GM19395 (cell line): ENCODE results near the gene AFAP1L1.
"Not testable (repeated sequence)": the region's sequence is repeated elsewhere in the genome, so short reads cannot be mapped to it uniquely, and the experiment has no call there.

Experiments used
- ATAC-seq: cut with Tn5 transposase; IDR thresholded peaks from one replicate; pipeline ENCODE4 v1.9.1; 2021; ENCODE audit warnings: mild to moderate bottlenecking, moderate library complexity; ENCODE audit not compliant: unreplicated experiment

The AFAP1L1 gene

DNA sequence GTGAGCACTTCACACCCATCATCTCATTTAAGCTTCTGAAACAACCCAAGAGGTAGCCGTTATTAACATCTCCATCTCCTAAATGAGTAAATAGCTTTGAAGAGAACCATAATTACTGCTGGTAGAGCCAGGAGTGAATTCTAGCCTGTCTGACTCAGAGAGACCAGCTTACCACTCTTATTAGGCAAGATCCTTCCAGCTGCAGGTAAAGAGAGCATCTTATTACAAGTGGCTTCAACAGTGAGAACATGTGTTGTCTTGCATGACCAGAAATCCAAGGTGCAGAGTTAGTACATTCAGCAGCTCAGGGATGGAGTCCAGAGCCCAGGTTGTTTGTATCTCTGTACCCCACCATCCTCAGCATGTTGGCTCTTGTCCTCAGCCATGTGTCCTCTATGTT, 10.9 kb upstream of the AFAP1L1 start:
- ATAC-seq, result no peak

DNA sequence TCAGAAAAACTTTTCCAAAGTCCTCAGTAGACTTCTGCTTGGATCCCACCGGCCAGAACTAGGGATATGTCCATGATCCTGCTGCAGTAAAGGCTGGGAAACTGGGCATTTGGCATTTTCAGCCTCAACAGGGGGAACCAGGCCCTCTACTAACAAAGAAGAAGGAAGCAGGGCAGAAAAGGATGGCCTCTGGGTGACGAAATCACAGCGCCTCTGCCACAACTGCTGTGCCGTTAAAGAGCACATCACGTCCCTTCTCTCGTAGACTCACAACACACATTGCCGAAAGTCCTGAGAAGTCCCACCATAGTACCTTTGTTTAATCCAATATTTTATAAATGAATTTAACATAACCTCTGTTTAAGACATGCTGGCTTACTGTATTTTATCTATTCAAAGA, 10.4 kb upstream of the AFAP1L1 start:
- no peak for ATAC-seq

DNA sequence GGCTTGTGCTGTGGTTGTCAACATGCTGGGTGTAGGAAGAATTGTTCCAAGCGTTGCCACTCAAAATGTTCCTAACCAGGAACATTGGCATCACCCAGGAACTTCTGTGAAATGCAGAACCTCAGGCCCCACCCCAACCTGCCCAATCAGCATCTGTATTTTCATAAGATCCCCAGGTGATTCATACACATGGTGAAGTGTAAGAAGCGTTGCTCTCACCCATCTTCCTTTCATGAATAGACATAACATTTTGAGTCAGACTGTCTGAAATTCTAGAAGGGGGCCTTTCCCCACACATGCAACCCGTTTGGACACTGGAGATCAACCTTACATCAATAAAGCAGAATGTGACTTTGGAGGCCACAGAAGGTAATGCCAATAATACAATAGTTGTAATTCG, 9.3 kb upstream of the AFAP1L1 start:
- no peak for ATAC-seq

DNA sequence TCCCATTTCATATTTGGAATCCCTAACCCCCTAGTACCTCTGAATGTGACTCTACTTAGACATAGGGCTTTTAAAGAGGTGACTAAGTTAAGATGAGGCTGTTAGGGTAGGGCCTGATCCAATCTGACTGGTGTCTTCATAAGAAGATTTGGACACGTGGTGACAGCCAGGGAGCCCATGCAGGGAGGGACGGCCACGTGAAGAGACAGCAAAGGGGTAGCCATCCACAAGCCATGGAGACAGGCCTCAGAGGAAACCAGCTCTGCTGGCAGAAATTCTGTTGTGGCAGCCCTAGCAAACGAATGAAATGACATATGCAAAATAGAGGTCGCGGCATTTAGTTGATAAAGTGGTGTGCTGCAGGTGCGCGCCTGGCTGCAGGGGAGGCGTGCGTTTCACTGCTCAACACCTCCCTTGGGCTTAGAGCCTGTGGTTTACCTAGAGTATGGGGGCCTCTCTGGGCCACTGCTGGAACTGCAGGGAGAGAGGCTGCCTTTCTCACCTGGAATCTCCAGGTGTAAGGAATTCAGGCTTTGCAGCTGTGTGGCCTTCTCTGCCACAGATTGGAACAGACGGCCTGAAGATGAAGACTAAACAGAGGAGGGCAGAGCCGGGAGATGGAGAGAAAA, 7.1 kb upstream of the AFAP1L1 start:
- peak; percentile 85 for ATAC-seq

DNA sequence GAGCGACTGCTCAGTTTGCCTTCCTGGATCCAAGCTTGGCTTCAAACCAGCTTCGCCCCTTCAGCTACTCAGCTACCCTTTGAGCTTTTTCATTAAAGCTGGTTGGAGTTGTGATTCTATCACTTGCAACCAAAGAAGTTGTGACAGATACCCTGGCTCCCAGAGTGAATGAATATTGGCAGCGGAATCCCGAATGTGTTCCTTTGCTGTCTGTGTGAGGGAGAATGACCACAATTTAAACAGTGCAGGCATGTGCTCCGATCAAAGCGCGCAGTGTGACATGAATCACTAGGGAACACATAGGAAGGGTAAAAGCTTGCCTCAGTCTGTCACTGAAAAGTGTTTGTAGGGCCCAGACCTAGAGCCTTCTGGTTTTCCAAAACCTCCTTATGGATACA, 6.6 kb upstream of the AFAP1L1 start:
- no peak for ATAC-seq

DNA sequence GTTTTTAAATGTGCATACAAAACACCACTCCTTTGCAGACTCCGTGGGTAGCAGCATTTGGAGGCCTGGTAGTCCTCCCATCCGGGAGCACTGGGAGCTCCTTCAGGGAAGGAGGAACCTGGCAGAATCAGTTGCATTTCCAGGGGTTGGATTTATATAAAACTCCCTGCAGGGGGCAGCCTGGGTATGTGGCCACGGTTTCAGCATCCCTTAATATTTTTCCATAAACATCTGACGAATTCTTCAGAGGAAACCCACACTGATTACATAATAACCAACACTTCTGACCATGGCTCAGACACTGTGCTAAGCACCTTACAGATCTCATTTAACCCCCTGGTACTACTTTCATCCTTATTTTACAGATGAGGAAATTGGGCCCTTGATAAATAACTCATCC, 6.1 kb upstream of the AFAP1L1 start:
- ATAC-seq, result no peak

DNA sequence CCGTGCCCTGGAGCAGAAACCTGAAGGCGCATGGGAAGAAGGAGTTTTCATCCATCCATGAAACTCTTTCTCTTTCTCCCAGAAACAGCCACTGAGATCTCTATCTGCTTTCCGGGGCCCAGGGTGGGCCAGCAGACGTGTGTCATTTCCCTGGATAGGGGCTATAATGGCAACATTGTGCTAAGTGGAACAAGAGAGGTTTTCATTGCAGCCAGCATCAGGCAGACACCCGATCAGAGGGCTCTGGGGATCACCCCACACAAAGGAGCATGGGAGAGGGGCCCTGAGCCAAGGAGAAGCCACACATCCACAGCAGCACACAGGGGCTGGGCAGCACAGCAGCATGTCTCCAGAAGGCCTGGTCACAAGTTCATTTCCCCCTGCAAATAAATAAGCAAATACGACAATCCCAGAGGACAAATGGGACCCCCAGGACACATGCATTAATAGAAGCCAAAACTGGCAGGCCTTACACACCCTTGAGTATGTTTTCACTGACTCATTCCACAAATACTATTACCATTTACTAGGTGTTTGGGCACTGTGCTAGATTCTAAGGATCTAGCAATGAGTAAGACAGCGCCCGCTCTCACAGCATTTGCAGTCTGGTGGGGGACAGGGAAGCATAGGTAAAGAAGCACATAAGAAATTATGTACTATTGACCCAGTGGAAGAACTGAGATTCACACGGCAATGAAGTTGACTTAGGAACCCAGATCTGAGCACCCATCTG, 4.3 kb upstream of the AFAP1L1 start:
- ATAC-seq, result no peak

DNA sequence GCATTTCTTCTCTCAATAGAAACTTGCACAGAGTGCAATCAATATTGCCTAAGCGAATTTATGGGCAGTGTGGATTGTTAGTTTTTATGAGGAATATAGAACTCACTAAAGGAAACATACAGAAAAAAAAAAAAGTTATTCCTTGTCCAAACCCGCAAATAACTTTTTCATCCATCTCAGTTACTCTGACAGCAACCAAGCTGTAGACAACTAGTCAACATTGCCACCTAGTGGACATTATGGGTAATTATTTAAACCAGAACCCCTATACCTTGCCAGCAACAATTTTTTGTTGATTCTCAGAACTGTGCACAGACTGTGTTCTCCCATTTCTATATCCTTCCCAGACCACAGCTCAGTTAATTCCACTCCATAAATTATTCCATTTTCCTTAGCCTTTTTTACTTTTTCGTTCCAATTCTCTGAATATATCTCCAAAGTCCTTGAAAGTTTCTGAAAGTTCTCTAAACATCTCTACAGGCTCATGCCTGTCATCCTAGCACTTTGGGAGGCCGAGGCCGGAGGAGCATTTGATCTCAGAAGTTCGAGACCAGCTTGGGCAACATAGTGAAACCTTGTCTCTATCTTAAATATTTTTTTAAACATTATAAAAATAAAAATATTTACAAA, 2.6 kb upstream of the AFAP1L1 start:
- peak; percentile 50 for ATAC-seq

DNA sequence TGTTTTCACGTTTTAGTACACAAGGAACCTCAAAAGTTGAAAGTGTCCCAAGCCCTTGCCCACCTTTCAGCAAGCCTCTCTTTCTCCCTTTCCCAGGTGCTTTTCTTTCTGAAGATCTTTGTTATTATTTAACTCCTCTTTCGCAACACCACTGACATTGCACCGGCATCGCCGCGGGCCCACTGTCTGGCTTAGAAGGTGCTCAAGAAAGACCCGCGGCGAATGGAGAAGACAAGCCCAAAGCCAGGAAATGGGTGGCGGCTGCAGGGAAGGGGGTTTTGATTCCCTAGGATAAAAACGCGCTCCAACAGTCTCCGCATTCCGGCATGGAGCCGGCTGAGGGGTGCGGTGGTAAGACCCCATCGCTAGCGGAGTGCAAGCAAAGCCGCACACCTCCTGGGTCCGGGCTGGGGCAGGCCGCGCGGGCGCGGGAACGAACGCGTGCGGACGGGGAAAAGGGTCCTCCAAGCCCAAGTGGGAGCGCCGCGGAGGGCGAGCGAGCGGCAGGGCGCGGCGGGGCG, 404 bp upstream of the AFAP1L1 start:
- no peak for ATAC-seq

DNA sequence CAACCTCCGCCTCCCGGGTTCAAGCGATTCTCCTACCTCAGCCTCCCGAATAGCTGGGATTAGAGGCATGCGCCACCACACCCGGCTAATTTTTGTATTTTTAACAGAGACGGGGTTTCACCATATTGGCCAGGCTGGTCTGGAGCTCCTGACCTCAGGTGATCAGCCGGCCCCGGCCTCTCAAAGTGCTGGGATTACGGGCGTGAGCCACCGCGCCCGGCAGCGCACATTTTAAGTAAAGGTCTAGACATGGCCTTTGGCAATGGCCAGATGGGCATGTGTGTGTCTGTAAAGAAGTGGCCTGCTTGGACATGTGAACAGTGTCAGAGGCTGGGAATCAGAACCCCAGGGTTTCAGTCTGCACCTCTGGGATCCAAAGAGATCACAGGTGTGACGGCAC, 1.1 kb downstream of the AFAP1L1 start:
- ATAC-seq, result not testable (repeated sequence)

DNA sequence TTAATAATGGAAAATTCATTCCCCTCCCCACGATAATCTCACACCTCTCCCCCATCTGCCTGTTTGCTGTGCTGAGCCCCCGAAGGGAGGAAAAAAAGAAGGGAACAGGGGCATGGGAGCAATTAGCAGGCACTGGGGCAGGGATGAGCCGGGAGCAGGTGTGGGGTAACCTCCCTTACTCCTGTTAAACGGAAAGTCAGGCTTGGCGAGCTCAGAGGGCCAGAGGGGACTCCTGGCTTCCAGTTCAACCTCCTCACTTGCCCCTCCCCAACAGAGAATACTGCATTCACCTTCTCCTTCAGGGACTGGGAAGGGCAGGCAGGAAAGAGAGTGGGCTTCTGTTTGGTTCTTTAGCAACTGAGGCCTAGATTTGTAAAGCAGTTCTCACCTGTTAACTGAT, 1.6 kb downstream of the AFAP1L1 start:
- no peak for ATAC-seq

DNA sequence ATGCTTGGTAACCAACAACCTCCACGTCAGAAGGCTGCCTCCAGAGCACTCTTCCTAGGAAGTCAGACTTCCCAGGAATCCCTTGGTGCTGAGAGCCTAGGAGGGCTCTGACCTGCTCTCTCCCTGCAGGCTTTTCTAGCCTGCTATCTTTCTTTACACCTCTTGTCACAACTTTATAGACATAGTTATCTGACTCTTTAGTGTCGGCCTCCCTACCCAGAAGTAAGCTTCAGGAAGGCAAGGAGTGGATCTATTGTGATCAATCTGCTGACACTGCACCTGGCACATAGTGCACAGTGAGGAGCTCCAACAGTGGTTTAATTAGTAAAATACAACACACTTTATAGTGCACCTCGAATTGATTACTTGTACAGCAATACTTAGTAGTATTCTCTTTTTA, 2.3 kb downstream of the AFAP1L1 start:
- ATAC-seq, result no peak

DNA sequence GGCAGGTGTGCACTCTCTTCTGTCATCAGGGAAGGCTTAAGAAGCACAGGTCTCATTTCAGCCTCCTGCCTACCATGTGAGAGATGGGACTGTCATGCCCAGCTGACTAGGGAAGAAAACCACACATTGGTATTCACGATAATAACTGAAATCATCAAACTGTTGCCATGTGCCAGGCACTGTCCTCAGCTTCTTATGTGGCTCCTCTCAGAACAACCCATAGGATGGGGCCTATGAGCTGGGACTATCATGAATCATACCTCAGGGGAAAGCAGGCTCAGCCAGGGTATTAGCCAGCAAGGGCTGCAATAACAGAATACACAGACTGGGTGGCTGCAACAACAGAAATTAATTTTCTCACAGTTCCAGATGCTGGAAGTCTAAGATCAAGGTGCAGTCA, 3.3 kb downstream of the AFAP1L1 start:
- no peak for ATAC-seq

DNA sequence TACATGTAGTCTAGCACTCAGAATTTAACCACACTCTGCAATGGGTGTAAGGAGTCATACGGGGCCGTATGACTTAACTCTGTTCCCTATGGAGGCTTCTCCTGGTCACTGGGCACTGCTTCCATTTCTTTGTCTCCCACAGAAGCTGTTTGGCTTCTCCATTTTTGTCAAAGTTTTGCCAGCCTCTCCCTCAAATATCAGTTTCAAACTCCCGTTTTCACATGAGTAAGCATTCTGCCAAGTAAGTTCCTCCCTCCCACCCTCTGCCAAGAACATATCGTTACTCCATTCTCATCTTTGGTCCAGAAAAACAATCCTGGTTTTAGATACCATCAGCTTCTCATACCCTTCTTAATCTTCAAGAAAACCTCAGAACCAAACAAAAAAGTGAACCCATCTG, 6.1 kb downstream of the AFAP1L1 start:
- no peak for ATAC-seq

DNA sequence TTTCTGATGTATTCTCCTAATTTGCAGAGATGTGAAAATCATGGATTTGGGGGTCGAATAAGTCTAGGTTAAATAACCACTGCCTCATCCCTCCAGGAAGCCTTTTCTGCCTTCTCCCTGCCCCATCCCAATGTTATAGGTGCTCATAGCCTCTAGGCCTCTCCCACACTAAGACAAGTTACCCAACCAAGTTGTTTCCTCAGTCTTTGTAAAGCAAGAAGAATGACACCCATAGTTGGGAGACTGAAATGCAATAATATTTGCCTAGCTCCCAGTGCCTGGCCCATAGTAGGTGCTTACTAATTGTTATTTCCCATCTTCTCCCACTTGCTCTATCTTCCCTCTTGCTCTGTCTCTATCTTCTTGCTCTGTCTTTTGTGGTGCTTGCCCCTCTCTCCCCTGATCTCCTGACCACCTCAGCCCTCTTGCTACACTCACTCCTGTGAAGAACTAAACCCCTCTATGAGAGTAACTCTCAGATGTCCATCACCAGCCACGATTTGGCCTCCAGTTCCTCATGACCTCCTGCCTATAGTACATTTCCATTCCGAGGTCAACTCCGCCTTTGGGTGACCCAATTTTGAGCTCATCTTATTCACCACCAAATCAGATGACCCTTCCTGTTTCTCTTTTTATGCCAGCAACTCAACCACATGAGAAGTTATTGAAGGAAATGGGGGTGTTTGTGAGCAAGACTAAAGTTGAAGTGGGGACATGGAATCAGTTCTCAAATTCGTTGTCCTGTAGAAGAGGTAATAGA, 7.0 kb downstream of the AFAP1L1 start:
- no peak for ATAC-seq

DNA sequence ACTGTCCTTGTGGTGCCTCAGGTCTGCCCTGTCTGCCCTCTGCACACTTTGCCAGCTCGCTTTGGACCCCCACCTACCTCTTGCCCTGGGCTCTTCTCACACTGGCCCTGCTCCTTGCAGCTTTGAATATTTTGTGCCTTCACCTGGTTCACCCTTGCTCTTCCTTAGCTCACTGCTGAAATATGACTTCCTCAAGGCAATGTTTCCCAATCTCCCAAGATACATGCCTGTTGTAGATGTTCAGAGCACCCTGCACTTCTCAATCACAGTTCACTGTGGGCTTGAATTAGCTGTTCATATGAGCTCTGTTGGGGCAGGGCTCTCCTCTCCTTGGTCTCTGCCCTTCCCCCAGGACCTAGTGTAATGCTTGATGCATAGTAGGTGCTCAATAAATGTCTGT, 8.0 kb downstream of the AFAP1L1 start:
- ATAC-seq, result no peak

DNA sequence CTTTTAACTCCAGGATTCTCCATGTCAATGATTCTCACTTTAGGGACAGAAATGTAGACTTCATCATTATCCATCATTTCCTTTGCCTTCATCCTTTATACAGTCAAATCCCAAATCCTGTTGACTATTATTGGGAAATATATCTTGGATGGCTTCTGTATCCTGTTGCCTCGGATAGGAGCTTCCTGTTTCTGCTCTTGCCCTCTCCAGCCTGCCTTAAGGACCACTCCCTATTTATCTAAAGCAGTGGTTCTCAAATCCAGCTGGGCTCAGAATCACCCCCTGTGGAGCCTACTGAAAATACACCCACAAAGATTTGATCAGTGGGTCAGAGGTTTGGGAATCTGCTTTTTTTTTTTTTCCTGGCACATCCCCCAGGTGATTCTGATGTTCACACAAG, 8.5 kb downstream of the AFAP1L1 start:
- ATAC-seq, result no peak

DNA sequence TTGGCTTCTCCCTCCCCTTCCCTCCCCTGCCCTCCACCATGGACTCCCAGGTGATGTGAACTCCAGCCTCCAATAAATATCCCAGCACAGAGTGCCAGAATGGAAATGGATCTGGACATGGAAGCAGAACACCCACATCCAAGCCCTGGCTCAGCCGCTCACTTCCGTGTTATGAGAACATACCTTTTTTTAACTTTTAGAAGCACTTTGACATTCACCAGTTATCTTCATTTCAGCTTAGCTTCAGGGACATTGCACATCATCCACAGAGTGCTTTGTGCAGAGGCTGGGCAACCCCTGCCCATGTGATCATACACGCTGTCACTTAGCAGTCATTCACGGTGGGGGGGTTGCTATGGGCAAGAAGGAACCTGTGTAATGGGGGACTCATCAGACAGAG, 9.1 kb downstream of the AFAP1L1 start:
- ATAC-seq, result no peak

DNA sequence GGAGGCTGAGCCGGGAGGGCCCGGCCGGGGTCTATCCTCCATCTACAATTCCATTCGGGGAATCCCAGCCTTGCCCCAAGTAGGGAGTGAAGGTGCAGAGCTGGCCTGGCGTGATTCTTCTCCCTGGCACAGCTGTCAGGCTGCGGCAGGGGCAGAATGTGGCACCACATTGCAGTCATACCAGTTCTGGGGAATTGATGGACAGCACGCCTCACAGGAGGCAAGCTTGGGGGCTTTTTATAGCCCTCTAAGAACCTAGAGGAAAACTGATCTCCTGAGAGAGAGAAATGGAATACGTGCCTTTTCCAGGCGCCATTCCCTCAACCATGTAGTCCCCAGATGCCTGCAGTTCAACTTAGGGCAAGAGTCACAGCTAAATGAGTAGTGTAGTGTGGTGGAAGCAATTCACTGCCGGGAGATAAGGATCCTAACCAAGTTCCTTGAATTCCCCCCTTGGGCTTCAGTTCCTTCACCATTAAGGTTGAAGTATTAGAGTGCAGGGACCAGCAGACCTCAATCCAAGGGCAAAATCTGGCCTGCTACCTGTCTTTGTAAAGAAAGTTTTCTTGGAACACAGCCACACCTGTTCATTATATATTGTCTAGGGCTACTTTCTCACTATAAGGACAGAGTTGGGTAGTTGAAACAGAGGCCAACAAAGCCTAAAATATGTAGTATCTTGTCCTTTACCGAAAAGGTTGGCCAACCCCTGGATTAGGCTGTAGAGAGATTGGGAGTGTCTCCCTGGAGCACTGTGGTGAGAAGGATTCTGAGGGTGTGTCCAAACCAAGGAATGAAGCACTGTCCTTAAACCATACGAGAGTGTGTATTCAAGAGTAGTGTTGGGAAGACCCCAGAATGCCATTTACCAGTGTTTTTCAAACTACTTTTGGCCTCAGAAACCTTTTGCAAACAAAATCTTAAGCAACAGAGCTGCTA, 10.6 kb downstream of the AFAP1L1 start:
- no peak for ATAC-seq

DNA sequence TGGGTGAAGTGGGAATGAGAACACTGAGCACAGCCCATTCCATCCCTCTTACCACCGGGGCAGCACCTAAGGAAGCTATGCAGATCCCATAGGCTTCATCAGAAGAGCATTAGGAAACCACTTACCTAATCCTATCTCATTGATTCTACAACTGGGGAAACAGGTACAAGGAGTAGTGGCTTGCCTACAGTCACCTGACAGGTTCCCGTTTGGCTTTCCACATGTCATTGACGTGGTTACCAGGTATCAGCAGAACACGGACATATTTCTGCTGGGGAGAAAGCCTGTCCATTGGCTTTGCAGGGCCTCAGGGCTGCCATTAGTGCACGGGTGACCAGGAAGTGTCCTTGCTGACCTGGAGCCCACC, 11.3 kb downstream of the AFAP1L1 start:
- ATAC-seq, result no peak
